Stimulated activated CD8-positive, alpha-beta memory T cell treated with anti-CD3 and anti-CD28 coated beads, Interleukin-15, amount 100 ng/mL, for 24 hours (primary cell): ENCODE results near the gene BRPF3.
A peak's percentile ranks its signal among the peaks of the same experiment; 100 is the strongest.

Source experiments
- DNase-seq: peaks from one replicate; pipeline ENCODE4 v3.0.0-alpha.2; 2020; ENCODE audit warnings: low read depth

The BRPF3 gene

DNA sequence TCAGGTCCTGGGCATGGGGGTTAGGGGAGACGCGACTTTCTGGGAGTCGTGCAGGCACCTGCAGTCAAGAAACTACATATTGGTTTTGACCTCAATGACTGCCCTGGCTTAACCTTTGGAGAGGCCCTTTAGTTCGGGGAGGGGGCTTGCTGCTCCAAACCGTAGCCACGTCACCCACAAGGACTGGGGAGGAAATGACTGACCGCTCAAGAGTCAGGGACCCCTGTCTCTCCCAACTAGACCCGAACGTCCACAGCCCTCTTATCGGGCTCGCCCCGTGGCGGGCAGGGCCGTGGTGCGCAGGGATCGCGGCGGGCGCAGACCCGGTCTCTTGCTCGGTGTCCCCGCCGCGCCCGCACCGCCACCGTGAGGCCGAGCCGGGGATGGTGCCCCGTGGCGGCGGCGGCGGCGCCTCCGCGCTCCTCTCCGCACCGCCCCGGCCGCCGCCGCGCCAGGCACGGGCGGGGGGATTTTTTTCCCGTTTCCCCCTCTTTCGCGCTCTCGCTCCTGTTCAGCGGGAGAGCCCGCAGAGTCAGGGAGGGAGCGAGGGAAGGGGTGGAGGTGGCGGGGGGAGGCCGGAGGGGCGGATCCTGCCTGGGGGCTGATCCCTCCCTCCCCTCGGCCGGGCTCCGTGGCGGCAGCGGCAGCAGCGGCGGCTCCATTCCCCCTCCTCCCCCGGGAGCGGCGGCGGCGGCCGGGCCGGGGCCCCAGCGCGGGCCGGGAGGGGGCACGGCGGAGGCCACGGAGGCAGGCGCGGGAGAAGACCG lies at the start of gene BRPF3:
Gene BRPF3 (plus strand): TSS at position 632 of the 767 bp plus-strand sequence. CDS start 3,579 bp downstream, outside the sequence.
- peak; percentile 47 for DNase-seq

- no peak for DNase-seq
Observed at GRCh38 chr6:36147294-36147693, 49.2 kb upstream of the BRPF3 start.

GRCh38 chr6:36149476-36149875 lies 47.1 kb upstream of the BRPF3 start:
- DNase-seq, result no peak

GRCh38 chr6:36150283-36150682 lies 46.3 kb upstream of the BRPF3 start:
- no peak for DNase-seq

DNA sequence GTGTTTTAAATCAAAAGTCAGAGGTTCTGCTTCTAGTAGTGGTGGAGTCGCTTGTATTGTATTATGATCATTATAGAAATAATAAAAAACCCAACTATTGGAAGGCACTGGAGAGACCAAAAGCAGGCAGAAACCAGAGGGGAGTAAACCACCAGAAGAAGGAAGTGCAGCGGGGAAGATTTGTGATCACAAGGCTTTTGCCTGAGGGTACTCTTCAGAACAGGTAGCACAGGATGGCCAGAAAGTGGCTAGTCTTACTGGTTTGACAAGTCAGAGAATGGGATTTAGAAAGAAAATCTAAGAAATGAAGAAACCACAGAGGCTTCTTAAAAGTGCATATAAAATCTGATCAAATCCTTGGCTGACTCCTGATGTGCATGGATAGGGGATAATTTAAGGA lies 42.3 kb upstream of the BRPF3 start:
- no peak for DNase-seq

DNA sequence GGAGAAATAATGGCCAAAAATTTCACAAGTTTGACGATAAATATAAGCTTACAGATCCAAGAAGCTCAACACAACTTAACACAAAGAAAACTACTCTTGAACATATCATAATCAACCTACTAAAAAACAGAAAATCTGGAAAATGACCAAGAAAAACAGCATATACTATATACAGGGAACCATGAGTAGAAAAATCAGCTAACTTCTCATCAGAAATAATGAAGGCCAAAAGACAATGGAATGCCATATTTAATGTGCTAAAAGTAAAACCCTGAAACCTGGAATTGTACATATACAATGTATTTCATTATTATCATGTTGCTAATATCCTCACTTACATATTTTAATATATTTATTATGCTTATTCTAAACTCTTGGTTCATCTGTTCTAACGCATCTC lies 40.9 kb upstream of the BRPF3 start:
- DNase-seq, result no peak

- no peak for DNase-seq
Observed at GRCh38 chr6:36160147-36160760, 36.3 kb upstream of the BRPF3 start.

DNA sequence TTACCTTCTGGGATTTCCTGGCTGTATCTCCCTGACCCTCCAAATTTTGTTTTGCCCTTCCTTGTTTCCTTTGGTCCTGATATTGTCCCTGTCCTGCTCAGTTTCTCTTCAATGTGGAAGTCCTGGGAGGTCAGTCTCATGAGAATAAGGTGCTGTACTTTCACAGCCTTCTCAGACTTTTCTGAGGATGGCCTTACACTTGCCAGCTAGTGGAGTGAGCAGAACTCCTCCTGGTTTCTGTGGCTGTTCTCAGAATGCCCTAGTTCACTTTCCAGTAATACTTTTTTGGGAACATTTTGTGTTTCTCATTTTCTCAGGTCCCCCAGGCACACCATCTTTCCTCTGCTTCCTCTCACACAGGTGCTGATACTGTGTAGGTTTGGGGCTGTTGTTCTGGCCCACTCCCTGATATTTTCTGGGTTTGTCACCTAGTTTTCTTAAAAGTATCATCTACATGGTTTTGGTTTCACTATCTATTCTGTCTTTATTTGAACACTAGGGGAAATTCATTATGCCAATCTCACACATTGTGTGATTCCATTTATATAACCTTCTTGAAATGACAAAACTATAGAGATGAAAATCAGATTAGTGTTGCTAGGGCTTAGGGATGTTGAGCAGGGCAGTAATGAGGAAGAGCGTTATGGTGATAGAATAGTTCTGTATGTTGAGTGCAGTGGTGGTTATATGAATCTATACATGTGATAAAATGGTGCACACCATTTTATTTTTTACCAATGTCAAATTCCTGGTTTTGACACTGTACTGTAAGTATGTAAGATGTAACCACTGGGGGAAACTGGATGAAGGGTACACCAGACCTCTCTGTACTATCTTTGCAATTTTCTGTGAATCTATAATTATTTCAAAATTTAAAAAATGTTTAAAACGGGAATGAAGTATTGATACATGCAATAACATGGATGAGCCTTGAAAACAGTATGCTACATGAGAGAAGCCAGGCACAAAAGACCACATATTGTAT lies 27.2 kb upstream of the BRPF3 start:
- DNase-seq, result no peak

DNA sequence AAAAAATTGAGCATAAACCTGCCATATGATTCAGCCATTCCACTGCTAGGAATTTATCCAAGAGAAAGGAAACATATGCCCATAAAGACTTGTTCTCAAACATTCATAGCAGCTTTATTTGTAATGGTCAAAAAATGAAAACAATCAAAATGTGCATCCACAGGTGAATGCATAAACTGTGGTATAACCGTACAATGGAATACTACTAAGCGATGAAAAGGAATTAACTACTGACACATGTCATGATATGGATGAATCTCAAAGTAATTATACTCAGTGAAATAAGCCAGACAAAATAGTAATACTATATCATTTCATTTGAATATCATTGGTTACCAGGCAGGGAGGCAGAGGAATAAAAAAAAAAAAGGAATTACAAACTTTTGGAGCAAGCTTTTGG lies 25.8 kb upstream of the BRPF3 start:
- no peak for DNase-seq

GRCh38 chr6:36171573-36171972 lies 25.0 kb upstream of the BRPF3 start:
- no peak for DNase-seq

GRCh38 chr6:36177166-36177565 lies 19.4 kb upstream of the BRPF3 start:
- DNase-seq, result no peak

DNA sequence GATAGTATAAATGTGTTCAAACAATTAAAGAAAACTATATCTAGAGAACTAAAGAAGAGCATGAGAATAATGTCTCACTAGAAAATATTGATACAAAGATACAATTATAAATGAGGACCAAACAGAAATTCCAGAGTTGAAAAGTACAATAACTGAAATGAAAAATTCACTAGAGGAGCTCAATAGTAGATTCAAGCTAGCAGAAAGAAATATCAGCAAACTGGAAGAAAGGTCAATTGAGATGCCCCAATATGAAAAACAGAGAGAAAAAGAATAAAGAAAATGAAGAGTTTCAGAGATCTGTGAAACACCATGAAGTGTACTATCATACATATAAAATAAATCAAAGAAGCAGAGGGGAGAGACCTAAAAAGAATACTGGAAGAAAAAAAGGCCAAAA lies 18.0 kb upstream of the BRPF3 start:
- no peak for DNase-seq

DNA sequence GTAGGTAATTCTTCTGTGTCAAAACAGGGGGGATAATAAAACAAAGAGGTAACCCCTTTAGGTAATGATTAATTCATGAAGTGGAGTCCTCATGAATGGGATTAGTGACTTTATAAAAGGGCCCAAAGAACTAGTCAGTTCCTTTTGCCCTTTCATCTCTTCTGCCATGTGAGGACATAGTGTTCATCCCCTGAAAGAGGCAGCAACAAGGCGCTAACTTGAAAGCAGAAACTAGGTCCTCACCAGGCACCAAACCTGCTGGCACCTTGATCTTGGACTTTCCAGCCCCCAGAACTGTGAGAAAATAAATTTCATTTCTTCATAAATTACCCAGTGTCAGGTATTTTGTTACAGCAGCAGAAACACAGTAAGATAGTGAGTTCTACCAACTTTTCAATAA lies 16.4 kb upstream of the BRPF3 start:
- DNase-seq, result no peak

DNA sequence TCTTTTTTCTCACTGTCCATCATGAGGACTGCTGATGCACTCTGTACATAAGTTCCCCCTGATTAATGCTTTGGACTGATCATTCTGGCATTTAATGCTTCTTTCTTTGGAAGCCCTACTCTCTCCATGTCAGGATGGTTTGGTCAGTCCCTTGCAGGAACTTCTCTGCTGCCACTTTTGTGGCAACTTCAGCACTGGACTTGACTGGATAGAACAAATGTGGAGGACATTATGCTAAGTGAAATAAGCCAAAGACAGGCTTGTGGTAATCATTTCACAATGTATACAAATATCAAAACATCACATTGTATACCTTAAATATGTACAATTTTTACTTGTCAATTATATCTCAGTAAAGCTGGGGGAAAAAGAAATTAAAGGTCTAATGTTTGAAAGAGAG lies 12.2 kb upstream of the BRPF3 start:
- no peak for DNase-seq

DNA sequence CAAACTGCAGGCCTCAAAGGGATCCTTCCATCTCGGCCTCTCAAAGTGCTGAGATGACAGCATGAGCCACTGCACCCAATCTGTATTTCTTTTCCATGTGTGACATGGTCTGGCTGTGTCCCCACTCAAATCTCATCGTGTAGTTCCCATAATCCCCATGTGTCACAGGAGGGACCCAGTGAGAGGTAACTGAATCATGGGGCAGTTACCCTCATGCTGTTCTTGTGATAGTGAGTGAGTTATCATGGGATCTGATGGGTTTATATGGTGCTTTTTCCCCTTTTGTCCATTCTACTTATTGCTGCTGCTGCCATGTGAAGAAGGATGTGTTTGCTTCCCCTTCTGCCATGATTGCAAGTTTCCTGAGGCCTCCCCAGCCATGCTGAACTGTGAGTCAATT lies 10.3 kb upstream of the BRPF3 start:
- DNase-seq, result no peak

GRCh38 chr6:36187446-36187845 lies 9.1 kb upstream of the BRPF3 start:
- DNase-seq, result no peak

DNA sequence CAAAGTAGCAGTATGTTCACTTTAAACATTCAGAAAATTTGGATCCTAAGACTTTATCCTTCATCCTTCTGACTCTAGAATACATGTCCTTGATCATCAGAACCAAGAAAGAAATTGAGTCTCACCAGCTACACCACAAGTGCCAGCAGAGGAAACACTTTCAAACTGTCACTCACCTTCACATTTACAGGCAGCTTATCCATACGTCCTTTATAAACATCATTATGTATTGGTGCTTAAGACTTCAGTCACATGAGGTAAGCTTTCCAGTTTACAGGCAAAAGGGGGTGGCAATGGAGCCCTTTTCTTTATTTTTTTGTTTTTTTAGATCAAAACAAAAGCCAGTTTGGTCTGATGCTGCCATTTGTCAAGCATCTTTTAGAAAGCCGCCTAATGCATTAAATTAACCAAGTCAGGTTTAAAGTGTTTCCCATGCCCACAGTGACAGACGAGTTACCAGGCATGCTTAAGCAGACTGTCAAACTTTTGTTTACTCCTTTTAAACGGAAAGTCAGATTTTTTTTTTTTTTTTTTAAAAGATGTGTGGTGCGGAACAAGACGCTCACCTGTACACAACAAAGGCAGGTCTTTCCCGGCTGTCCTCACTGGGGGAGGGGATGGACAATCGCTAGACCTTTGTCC lies 952 bp upstream of the BRPF3 start:
- no peak for DNase-seq

GRCh38 chr6:36196880-36197548 lies 470 bp downstream of the BRPF3 start:
- DNase-seq, result peak; percentile 99

- DNase-seq, result no peak
Observed at GRCh38 chr6:36197739-36198221, 1.2 kb downstream of the BRPF3 start.

DNA sequence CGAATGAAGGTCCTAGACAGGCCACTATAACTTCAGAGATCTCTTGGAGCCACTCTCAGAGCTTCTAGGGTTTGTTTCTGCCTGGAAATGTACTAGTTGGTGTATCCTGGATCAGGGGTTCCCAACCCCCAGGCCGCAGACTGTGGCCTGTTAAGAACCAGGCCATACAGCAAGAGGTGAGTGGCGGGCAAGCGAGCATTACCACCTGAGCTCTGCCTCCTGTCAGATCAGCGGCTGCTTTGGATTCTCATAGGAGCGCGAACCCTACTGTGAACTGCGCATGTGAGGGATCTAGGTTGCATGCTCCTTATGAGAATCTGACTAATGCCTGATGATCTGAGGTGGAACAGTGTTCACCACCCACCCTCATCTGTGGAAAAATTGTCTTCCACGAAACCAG lies 2.4 kb downstream of the BRPF3 start:
- DNase-seq, result no peak

- no peak for DNase-seq
Observed at GRCh38 chr6:36200154-36200891, 3.8 kb downstream of the BRPF3 start.
